Fibroblast of lung (primary cell): ENCODE data around the gene L3MBTL3. TPM values are rescaled to one million over a fixed set of nuclear protein-coding genes. Genes with fewer than 3 reads are reported as not detected.

Source experiments
- DNase-seq, 2 donors: peaks; one replicate each; pipeline versions ENCODE4 v3.0.0 to v3.0.0-alpha.2; 2010; ENCODE audit warnings: low read depth in 2 of 2
- H2AFZ ChIP-seq: 2 replicates; pipeline ENCODE4 v1.5.1; 2012; ENCODE audit warnings: low read length, control low read depth, inconsistent platforms
- H3K27ac ChIP-seq: 2 replicates; pipeline ENCODE4 v1.5.1; 2011; ENCODE audit warnings: low read length, control low read depth; ENCODE audit not compliant: insufficient read depth
- H3K27me3 ChIP-seq: 2 replicates; pipeline ENCODE4 v1.5.1; 2011; ENCODE audit warnings: mild to moderate bottlenecking, low read length; ENCODE audit not compliant: control insufficient read depth, insufficient read depth
- H3K36me3 ChIP-seq: 2 replicates; pipeline ENCODE4 v1.5.1; 2011; ENCODE audit warnings: low read length; ENCODE audit not compliant: control insufficient read depth, insufficient read depth
- H3K4me1 ChIP-seq: 2 replicates; pipeline ENCODE4 v1.5.1; 2011; ENCODE audit warnings: low read length; ENCODE audit not compliant: control insufficient read depth, insufficient read depth; ENCODE audit errors: extremely low read depth
- H3K4me2 ChIP-seq: 2 replicates; pipeline ENCODE4 v1.5.1; 2011; ENCODE audit warnings: low read length, control low read depth; ENCODE audit not compliant: insufficient read depth; ENCODE audit errors: extremely low read depth
- H3K4me3 ChIP-seq, 4 experiments: fragments of 200-600 bp in 1 of 4; sonication (generic) in 1 of 4; replicated peaks in 1 of 4; 2 replicates each; pipeline ENCODE4 v1.5.1; 2011 to 2016; ENCODE audit warnings: low read length in 4 of 4, low read depth in 3 of 4, mild to moderate bottlenecking in 3 of 4, control low read depth in 2 of 4, inconsistent platforms in 1 of 4, mixed read lengths in 1 of 4; ENCODE audit not compliant: insufficient read depth in 1 of 4; ENCODE audit errors: control extremely low read depth in 1 of 4
- H3K79me2 ChIP-seq: 2 replicates; pipeline ENCODE4 v1.5.1; 2012; ENCODE audit warnings: mild to moderate bottlenecking, low read length, inconsistent platforms; ENCODE audit not compliant: control insufficient read depth, insufficient read depth
- H3K9ac ChIP-seq: 2 replicates; pipeline ENCODE4 v1.5.1; 2011; ENCODE audit warnings: mild to moderate bottlenecking, low read length, control low read depth; ENCODE audit not compliant: insufficient read depth
- H3K9me3 ChIP-seq: 2 replicates; pipeline ENCODE4 v1.5.1; 2012; ENCODE audit warnings: low read depth, low read length; ENCODE audit not compliant: control insufficient read depth, insufficient read depth
- H4K20me1 ChIP-seq: 2 replicates; pipeline ENCODE4 v1.5.1; 2011; ENCODE audit warnings: low read length; ENCODE audit not compliant: control insufficient read depth, insufficient read depth; ENCODE audit errors: extremely low read depth
- CTCF ChIP-seq, 2 donors: IDR thresholded peaks in 1 of 2; conservative IDR thresholded peaks in 1 of 2; 1 replicate in 1 of 2; 2 replicates in 1 of 2; pipeline ENCODE4 v1.5.1; 2011 to 2012; ENCODE audit warnings: low read length in 2 of 2, control low read depth in 1 of 2, inconsistent platforms in 1 of 2, low read depth in 1 of 2, mild to moderate bottlenecking in 1 of 2
- EZH2 ChIP-seq: IDR thresholded peaks from 2 replicates; pipeline ENCODE4 v1.5.1; 2012; ENCODE audit warnings: low read length, control low read depth, mild to moderate bottlenecking; ENCODE audit errors: missing control alignments
- polyA plus RNA-seq, 2 donors: library from polyadenylated mRNA; depleted of rRNA in 1 of 2; stranded (reverse) in 1 of 2; unstranded in 1 of 2; fragments of >200 nt; gene quantifications; 2 replicates each; pipeline ENCODE4 v1.2.1, GENCODE V29; 2011 to 2012; ENCODE audit warnings: missing spikeins in 1 of 2
- total RNA-seq: library from RNA; depleted of rRNA; stranded (reverse); fragments of >200 nt; gene quantifications from 2 replicates; pipeline ENCODE4 v1.2.1, GENCODE V29; 2014

Gene L3MBTL3
- total and polyA plus RNA-seq, 2 donors (not counting 1 experiment from before 2014, with no cell fraction given): 5.6 to 6.7 TPM

GRCh38 chr6:130046671-130047070 lies 28.3 kb downstream of the L3MBTL3 start:
- H3K79me2 ChIP-seq: no peaks in the 10 kb centered on the region
- H3K4me2 ChIP-seq: no peak overlapping the region

GRCh38 chr6:130047088-130047995 lies 29.0 kb downstream of the L3MBTL3 start:
- H2AFZ ChIP-seq: no peak overlapping the region
- TF ChIP-seq CTCF (conservative IDR thresholded peaks at IDR 0.05 in 1 of 2, IDR thresholded peaks at IDR 0.05 in 1 of 2; ENCODE audit: low read depth in 1 of 2, low read length in 2 of 2) (no peak), EZH2 (no peak)
- H3K4me1 ChIP-seq: peaks cover 3% of the 10 kb centered on the region
- H3K4me3 ChIP-seq: no peak overlapping the region
- no peaks in the 10 kb centered on the region for H3K9me3 ChIP-seq
- DNase-seq: peak in 1 of 2 donors; percentile 22
- no peaks in the 10 kb centered on the region for H3K79me2 ChIP-seq
- H3K36me3 ChIP-seq: no peaks in the 10 kb centered on the region
- H3K27me3 ChIP-seq: no peaks in the 10 kb centered on the region
- no peaks in the 10 kb centered on the region for H4K20me1 ChIP-seq
- H3K27ac ChIP-seq: no peak overlapping the region
- no peak overlapping the region for H3K9ac ChIP-seq
- no peak overlapping the region for H3K4me2 ChIP-seq

More at GRCh38 chr6:130046671-130047070, 28.3 kb downstream of the L3MBTL3 start:
- DNase-seq: peak; percentile 26 to 62
- peaks cover 3% of the 10 kb centered on the region for H3K4me1 ChIP-seq
- no peaks in the 10 kb centered on the region for H3K36me3 ChIP-seq
- no peaks in the 10 kb centered on the region for H3K9me3 ChIP-seq
- TF ChIP-seq EZH2 (no peak), CTCF (conservative IDR thresholded peaks at IDR 0.05 in 1 of 2, IDR thresholded peaks at IDR 0.05 in 1 of 2; ENCODE audit: low read depth in 1 of 2, low read length in 2 of 2) (no peak)
- no peaks in the 10 kb centered on the region for H3K27me3 ChIP-seq
- no peak overlapping the region for H3K9ac ChIP-seq
- H3K4me3 ChIP-seq: no peak overlapping the region
- H4K20me1 ChIP-seq: no peaks in the 10 kb centered on the region
- no peak overlapping the region for H3K27ac ChIP-seq
- no peak overlapping the region for H2AFZ ChIP-seq

- no peaks in the 10 kb centered on the region for H3K27me3 ChIP-seq
- TF ChIP-seq EZH2 (no peak), CTCF (conservative IDR thresholded peaks at IDR 0.05 in 1 of 2, IDR thresholded peaks at IDR 0.05 in 1 of 2; ENCODE audit: low read depth in 1 of 2, low read length in 2 of 2) (no peak)
- no peaks in the 10 kb centered on the region for H3K9me3 ChIP-seq
- no peak overlapping the region for H2AFZ ChIP-seq
- H4K20me1 ChIP-seq: no peaks in the 10 kb centered on the region
- H3K4me3 ChIP-seq: no peak overlapping the region
- peaks cover 3% of the 10 kb centered on the region for H3K4me1 ChIP-seq
- peak; percentile 4 to 41 for DNase-seq
- no peaks in the 10 kb centered on the region for H3K36me3 ChIP-seq
- no peak overlapping the region for H3K9ac ChIP-seq
- H3K79me2 ChIP-seq: no peaks in the 10 kb centered on the region
- no peak overlapping the region for H3K4me2 ChIP-seq
- H3K27ac ChIP-seq: no peak overlapping the region
Measured at GRCh38 chr6:130050230-130050629, 31.8 kb downstream of the L3MBTL3 start.
